H54 (cell line): ENCODE results near the gene NIT1.

ENCODE experiments used
- DNase-seq: peaks from one replicate; pipeline ENCODE4 v3.0.0; 2011; ENCODE audit warnings: low spot score, mixed read lengths; ENCODE audit not compliant: insufficient read length
- FAIRE-seq: peaks from 3 replicates; lab custom pipeline; 2011; peaks lifted over from hg19 to GRCh38; lab: Jason Lieb, UNC
- POLR2A ChIP-seq: IDR thresholded peaks from 2 replicates; pipeline ENCODE4 v1.6.1; 2011; ENCODE audit warnings: low read depth, mild to moderate bottlenecking, low read length

NIT1 gene

DNA sequence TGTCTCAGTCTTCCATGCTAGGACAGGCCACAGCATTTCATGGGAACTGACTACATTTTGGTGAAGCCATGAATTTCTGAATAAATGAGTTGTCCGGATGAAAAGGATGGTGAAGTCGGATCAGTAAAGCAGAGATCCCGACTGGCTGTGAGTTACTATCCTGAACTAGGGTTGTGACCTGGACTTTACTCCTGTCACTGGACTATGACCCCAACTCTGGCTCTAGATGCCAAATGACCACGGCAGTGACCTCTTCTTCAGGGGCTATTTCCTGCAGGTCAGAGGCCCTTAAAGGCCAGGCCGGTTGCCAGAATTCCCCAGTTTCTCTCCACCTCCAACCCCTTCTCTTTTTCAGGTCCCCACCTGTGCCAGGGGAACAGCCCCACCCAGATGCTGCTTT lies 26.8 kb upstream of the NIT1 start:
- TF ChIP-seq POLR2A = no peak
- FAIRE-seq (no peak), DNase-seq (no peak)

GRCh38 chr1:161091796-161092507 lies 26.0 kb upstream of the NIT1 start:
- no peak for TF ChIP-seq POLR2A
- FAIRE-seq (no peak), DNase-seq (no peak)

GRCh38 chr1:161092621-161093028 lies 25.3 kb upstream of the NIT1 start:
- DNase-seq (peak; percentile 50), FAIRE-seq (no peak)
- no peak for TF ChIP-seq POLR2A

- FAIRE-seq (no peak), DNase-seq (no peak)
- TF ChIP-seq POLR2A = no peak
These were observed 23.4 kb upstream of the NIT1 start for GRCh38 chr1:161094481-161094880.

DNA sequence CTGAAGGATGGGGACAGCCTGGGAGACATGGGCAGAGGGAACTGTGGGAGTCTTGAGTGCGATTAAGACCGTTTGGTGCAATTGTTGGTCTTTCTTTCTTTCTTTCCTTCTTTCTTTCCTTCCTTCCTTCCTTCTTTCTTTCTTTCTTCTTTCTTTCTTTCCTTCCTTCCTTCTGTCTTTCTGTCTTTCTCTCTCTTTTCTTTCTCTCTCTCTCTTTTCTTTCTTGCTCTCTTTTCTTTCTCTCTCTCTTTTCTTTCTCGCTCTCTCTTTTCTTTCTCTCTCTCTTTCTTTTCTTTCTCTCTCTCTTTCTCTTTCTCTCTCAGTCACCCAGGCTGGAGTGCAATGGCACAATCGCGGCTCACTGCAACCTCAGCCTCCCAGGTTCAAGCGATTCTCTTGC lies 22.7 kb upstream of the NIT1 start:
- no peak for DNase-seq
- no peak for TF ChIP-seq POLR2A

GRCh38 chr1:161096015-161096414 lies 21.9 kb upstream of the NIT1 start:
- no peak for TF ChIP-seq POLR2A
- no peak for DNase-seq
- no peak for FAIRE-seq

More for the DNA sequence above, 22.7 kb upstream of the NIT1 start:
- no peak for FAIRE-seq

DNA sequence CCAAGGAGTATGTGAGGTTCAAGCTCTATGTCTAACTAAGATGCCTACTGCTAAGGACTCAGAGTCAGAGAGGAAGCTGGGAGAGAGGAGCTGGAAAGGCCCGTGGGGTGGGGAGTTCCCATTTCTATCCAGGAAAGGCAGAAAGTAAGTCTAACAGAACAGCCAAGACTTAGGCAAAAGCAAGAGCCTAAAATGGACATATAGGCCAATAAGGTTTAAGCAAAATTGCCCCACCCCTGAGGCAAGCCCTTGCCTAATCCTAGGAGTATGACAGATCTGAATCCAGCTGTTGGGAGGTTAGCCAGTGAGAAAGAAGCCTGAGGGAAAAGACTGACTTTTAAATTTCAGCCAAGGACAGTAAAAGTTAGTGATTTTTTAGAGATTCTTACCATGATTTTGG lies 21.4 kb upstream of the NIT1 start:
- no peak for DNase-seq
- no peak for FAIRE-seq
- no peak for TF ChIP-seq POLR2A

DNA sequence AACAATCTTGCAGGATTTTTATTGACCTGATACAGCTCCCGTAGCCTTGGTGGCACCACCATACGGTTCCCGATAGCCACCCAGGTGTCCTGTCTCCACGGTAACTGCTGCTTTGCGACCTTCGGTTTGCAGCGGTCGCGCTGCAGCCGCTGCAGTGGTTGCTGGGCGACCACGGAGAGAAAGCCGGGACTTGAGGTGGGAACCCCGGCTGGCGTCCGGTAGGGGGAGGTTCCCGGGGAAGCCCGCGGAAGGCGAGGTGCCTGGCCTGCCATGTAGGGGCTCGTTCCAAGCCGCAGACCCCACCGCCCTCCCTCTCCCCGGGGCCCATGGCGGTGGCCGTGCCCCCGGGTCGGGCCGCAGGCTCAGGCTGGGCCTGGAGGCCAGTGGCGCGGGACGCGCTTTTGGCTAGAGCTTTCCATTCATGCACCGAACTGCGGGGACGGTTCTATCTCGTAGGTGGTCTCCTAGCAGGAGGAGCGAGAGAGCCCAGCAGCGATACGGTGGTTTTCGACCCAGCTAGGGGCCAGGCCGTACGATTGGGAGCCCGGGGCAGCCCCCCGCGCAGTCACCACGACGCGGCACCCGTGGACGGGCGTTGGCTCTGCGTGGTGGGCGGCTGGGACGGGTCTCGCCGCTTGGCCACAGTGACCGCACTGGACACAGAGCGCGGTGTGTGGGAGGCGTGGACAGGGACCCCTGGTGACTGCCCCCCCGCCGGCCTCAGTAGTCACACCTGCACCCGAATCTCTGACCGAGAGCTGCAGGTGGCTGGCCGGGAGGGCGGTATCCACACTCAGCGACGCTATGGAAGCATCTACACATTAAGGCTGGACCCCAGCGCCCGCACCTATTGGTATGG lies 19.5 kb upstream of the NIT1 start, which contains the start of gene KLHDC9:
TSS of gene KLHDC9 (plus strand) at position 152 of the 859 bp plus-strand sequence. CDS start at position 327, 175 bp downstream.
- peak; percentile 47; the same call in 1 of the 2 replicates for TF ChIP-seq POLR2A
- FAIRE-seq (no peak), DNase-seq (peak; percentile 91)

GRCh38 chr1:161099090-161099802 lies 18.7 kb upstream of the NIT1 start:
- FAIRE-seq (no peak), DNase-seq (no peak)
- no peak for TF ChIP-seq POLR2A

GRCh38 chr1:161100556-161100955 lies 17.3 kb upstream of the NIT1 start:
- DNase-seq (no peak), FAIRE-seq (no peak)
- no peak for TF ChIP-seq POLR2A

GRCh38 chr1:161106431-161106830 lies 11.5 kb upstream of the NIT1 start:
- TF ChIP-seq POLR2A = no peak
- DNase-seq (no peak), FAIRE-seq (no peak)

DNA sequence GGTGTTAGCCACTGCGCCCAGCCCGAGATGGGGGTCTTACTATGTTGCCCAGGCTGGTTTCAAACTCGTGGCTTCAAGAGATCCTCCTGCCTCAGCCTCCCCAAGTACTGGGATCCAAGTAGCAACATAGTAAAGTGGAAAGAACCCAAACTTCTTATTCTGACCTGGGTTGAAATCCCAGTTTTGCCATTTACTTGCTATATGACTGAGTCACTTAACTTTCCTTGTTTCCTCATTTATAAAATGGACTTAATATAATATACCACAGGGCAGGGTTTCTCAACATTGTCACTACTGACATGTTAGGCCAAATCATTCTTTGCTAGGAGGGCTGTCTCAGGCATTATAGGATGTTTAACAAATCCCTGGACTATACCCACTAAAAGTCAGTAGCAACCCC lies 6.8 kb upstream of the NIT1 start:
- no peak for TF ChIP-seq POLR2A
- DNase-seq = no peak
- FAIRE-seq = no peak

- no peak for TF ChIP-seq POLR2A
- DNase-seq (no peak), FAIRE-seq (no peak)
These were observed 6.4 kb upstream of the NIT1 start for GRCh38 chr1:161111527-161111926.

DNA sequence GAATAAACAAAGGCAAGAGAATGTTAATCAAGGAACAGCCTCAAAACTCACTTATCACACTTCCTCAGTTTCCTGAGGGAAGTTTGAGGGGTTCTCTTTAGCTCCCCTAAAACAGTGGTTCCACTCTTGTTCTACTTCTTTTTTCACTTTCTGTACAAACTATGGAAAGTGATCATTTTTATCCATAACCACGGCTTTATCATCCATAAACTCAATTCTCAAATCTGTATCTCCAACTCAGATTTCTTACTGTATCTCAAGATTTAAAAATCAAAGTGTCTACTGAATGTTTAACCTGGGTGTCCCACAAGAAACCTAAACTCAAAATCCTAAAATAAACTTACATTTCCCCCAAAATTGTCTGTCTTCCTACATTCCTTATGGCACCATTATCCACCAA lies 4.0 kb upstream of the NIT1 start:
- DNase-seq (no peak), FAIRE-seq (no peak)
- no peak for TF ChIP-seq POLR2A
